ENCODE measurements around the gene DECR2. TPM values are rescaled to one million over a fixed set of nuclear protein-coding genes. Genes with fewer than 3 reads are reported as not detected.

Gene DECR2
- total and polyA plus RNA-seq, 12 donors = 7.0 to 26.0 (median 11.6) TPM

GRCh38 chr16:440627-441026 lies 38.9 kb downstream of the DECR2 start:
- 77 to 91% methylated on average over 5 to 6 of the region's 6 CpGs for WGBS, 2 donors
- Histone ChIP-seq H3K4me3 (no peak overlapping the region), H3K4me1 (no peaks in the 10 kb centered on the region), H3K9me3 (no peaks in the 10 kb centered on the region), H3K27ac (no peak overlapping the region), H3K36me3 (peaks cover 0 to 23% (median 0%) of the 10 kb centered on the region in 9 donors), H3K27me3 (no peaks in the 10 kb centered on the region)
- no peak for DNase-seq
- no peak for ATAC-seq
- no peak for TF ChIP-seq CTCF (IDR thresholded peaks at IDR 0.05)
- intact Hi-C loops (cut with DNase I) = no loop called here

- WGBS, 2 donors = 96 to 97% methylated on average over 6 of the region's 6 CpGs
- Histone ChIP-seq H3K27ac (no peak overlapping the region), H3K9me3 (no peaks in the 10 kb centered on the region), H3K36me3 (peaks cover 0 to 23% (median 0%) of the 10 kb centered on the region in 9 donors), H3K27me3 (no peaks in the 10 kb centered on the region), H3K4me3 (no peak overlapping the region), H3K4me1 (no peaks in the 10 kb centered on the region)
- ATAC-seq (no peak), DNase-seq (no peak)
- intact Hi-C loops (cut with DNase I) = no loop called here
- no peak for TF ChIP-seq CTCF (IDR thresholded peaks at IDR 0.05)
Observed at GRCh38 chr16:441447-441846, 39.8 kb downstream of the DECR2 start.

GRCh38 chr16:442976-443375 lies 41.3 kb downstream of the DECR2 start:
- TF ChIP-seq CTCF (IDR thresholded peaks at IDR 0.05) = no peak
- peak overlapping the region in 1 of 10 donors; percentile 1 for H3K27ac ChIP-seq
- H3K4me1 ChIP-seq = no peaks in the 10 kb centered on the region
- DNase-seq = no peak
- peak overlapping the region in 1 of 10 donors; percentile 7 for H3K4me3 ChIP-seq
- H3K27me3 ChIP-seq = no peaks in the 10 kb centered on the region
- peaks cover 0 to 23% (median 0%) of the 10 kb centered on the region in 9 donors for H3K36me3 ChIP-seq
- no peaks in the 10 kb centered on the region for H3K9me3 ChIP-seq
- no peak for ATAC-seq
- 85 to 87% methylated on average over 6 of the region's 6 CpGs for WGBS, 2 donors
- intact Hi-C loops (cut with DNase I) = no loop called here

- H3K36me3 ChIP-seq = peaks cover 0 to 23% (median 0%) of the 10 kb centered on the region in 9 donors
- no peak overlapping the region for H3K4me3 ChIP-seq
- intact Hi-C loops (cut with DNase I) = no loop called here
- DNase-seq (no peak), ATAC-seq (no peak)
- 93 to 96% methylated on average over 10 of the region's 10 CpGs for WGBS, 2 donors
- H3K27me3 ChIP-seq = no peaks in the 10 kb centered on the region
- no peak overlapping the region for H3K27ac ChIP-seq
- no peaks in the 10 kb centered on the region for H3K4me1 ChIP-seq
- H3K9me3 ChIP-seq = no peaks in the 10 kb centered on the region
- no peak for TF ChIP-seq CTCF (IDR thresholded peaks at IDR 0.05)
Observed at GRCh38 chr16:444027-444426, 42.3 kb downstream of the DECR2 start.

Data from heart right ventricle (tissue), 16 donors.